ENCODE measurements around the gene ST6GAL1. TPM values are rescaled to one million over a fixed set of nuclear protein-coding genes. Genes with fewer than 3 reads are reported as not detected.
"Not testable (repeated sequence)": the region's sequence is repeated elsewhere in the genome, so short reads cannot be mapped to it uniquely, and the experiment has no call there.

Gene ST6GAL1
- total RNA-seq, 1 experiment from 2014 or later, result 15.6 TPM

GRCh38 chr3:187022403-187023029 is 92.2 kb downstream of the ST6GAL1 start (continued):
- TF ChIP-seq ZBTB33 (IDR thresholded peaks at IDR 0.05; ENCODE audit: extremely low read depth, insufficient replicate concordance, low read length) (no peak), SRF (IDR thresholded peaks at IDR 0.05; ENCODE audit: low read depth) (no peak)

- RAD21 ChIA-PET (ENCODE audit: low non-redundant PET in 1 of 2, low total read pairs in 2 of 2, uncharacterized antibody in 2 of 2, unreplicated experiment in 2 of 2), result not testable (repeated sequence)
These were observed 93.0 kb downstream of the ST6GAL1 start for GRCh38 chr3:187023340-187023739.

GRCh38 chr3:187024536-187025226 is 94.4 kb downstream of the ST6GAL1 start:
- CTCF ChIA-PET, result interaction anchor here (0.7 kb wide), 1 partner anchor 16 kb away, joined by 3 read pairs; no protein-coding TSS in a partner anchor
- BruUV-seq (replicated peaks), result no TSS peak

More at GRCh38 chr3:187023340-187023739, 93.0 kb downstream of the ST6GAL1 start:
- H3K27ac ChIP-seq (ENCODE audit: low read depth, low read length); H3K4me2 ChIP-seq (ENCODE audit: low read length); ATAC-seq; H3K9ac ChIP-seq (ENCODE audit: low read length); intact Hi-C loops (cut with micrococcal nuclease); CTCF ChIA-PET; POLR2A ChIA-PET; H2AFZ ChIP-seq (ENCODE audit: low read depth, low read length, poor library complexity, severe bottlenecking); H3K4me3 ChIP-seq (replicated peaks in 1 of 2; ENCODE audit: low read depth in 1 of 2, low read length in 2 of 2); H3K4me1 ChIP-seq (ENCODE audit: control insufficient read depth in 1 of 2, insufficient read depth in 2 of 2, low read length in 2 of 2); H3K9me2 ChIP-seq (ENCODE audit: insufficient read depth); DNase-seq (ENCODE audit: low read depth, low spot score); H4K20me1 ChIP-seq (ENCODE audit: insufficient read depth); H3K27me3 ChIP-seq (ENCODE audit: insufficient read depth, low read length); H3K36me3 ChIP-seq (ENCODE audit: control insufficient read depth in 1 of 2, insufficient read depth in 2 of 2, low read length in 2 of 2); BruUV-seq (replicated peaks); H3K9me3 ChIP-seq (ENCODE audit: control insufficient read depth in 1 of 2, insufficient read depth in 1 of 2, low read depth in 1 of 2, low read length in 2 of 2); H3K79me2 ChIP-seq (ENCODE audit: insufficient read depth, low read length): not testable (repeated sequence)

More at GRCh38 chr3:187024536-187025226, 94.4 kb downstream of the ST6GAL1 start:
- TF ChIP-seq JUND (IDR thresholded peaks at IDR 0.05) (no peak), SP1 (IDR thresholded peaks at IDR 0.05; ENCODE audit: low read depth) (no peak), SRF (IDR thresholded peaks at IDR 0.05; ENCODE audit: low read depth) (no peak), ELF1 (IDR thresholded peaks at IDR 0.05; ENCODE audit: borderline replicate concordance, low read depth) (no peak), RAD21 (IDR thresholded peaks at IDR 0.05; ENCODE audit: low read depth) (no peak), CEBPB (IDR thresholded peaks at IDR 0.05; ENCODE audit: low read depth) (no peak), EZH2 (IDR thresholded peaks at IDR 0.05) (no peak), FOSL1 (IDR thresholded peaks at IDR 0.05; ENCODE audit: low read depth) (no peak), YY1 (IDR thresholded peaks at IDR 0.05; ENCODE audit: extremely low read depth, insufficient replicate concordance, low read depth, low read length) (no peak), CBX3 (IDR thresholded peaks at IDR 0.05; ENCODE audit: low read depth) (no peak)
- Histone ChIP-seq H4K20me1 (ENCODE audit: insufficient read depth) (no peaks in the 10 kb centered on the region), H3K4me2 (ENCODE audit: low read length) (no peak overlapping the region), H3K27me3 (ENCODE audit: insufficient read depth, low read length) (no peaks in the 10 kb centered on the region), H3K4me3 (replicated peaks in 1 of 2; ENCODE audit: low read depth in 1 of 2, low read length in 2 of 2) (no peak overlapping the region), H3K9me2 (ENCODE audit: insufficient read depth) (no peaks in the 10 kb centered on the region), H2AFZ (ENCODE audit: low read depth, low read length, poor library complexity, severe bottlenecking) (no peak overlapping the region), H3K4me1 (ENCODE audit: control insufficient read depth in 1 of 2, insufficient read depth in 2 of 2, low read length in 2 of 2) (no peaks in the 10 kb centered on the region), H3K27ac (ENCODE audit: low read depth, low read length) (no peak overlapping the region), H3K9ac (ENCODE audit: low read length) (no peak overlapping the region), H3K79me2 (ENCODE audit: insufficient read depth, low read length) (no peaks in the 10 kb centered on the region), H3K36me3 (ENCODE audit: control insufficient read depth in 1 of 2, insufficient read depth in 2 of 2, low read length in 2 of 2) (no peaks in the 10 kb centered on the region), H3K9me3 (ENCODE audit: control insufficient read depth in 1 of 2, insufficient read depth in 1 of 2, low read depth in 1 of 2, low read length in 2 of 2) (no peaks in the 10 kb centered on the region)
- ChIA-PET RAD21 (ENCODE audit: low non-redundant PET in 1 of 2, low total read pairs in 2 of 2, uncharacterized antibody in 2 of 2, unreplicated experiment in 2 of 2) (no interaction called here), POLR2A (no interaction called here)
- intact Hi-C loops (cut with micrococcal nuclease), result no loop called here
- ATAC-seq (no peak), DNase-seq (ENCODE audit: low read depth, low spot score) (no peak)

Data from HCT116 (cell line).